ENCODE data around the gene RIMBP3C.
"Not testable (repeated sequence)": the region's sequence is repeated elsewhere in the genome, so short reads cannot be mapped to it uniquely, and the experiment has no call there.

DNA sequence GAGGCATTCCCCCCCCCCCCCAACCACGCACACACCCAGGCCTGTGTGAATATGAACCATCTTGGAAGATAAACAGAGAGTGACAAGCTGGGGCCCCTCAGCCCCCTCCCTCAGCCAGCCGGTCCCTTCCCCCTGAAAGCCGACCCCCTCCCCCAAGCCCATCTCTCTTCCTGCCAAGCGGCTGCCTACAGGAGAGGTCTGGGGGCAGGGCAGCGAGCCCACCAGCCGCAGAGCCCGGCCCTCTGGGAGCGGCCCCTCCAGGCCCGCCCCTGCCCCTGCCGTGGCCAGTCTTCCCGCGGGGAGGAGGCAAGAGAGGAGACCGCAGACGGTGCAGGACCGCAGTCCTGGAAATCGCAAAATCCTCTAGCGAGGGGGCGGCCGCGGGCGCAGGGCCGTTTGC lies 34.7 kb downstream of the RIMBP3C start:
- TF ChIP-seq, protein P1, sequence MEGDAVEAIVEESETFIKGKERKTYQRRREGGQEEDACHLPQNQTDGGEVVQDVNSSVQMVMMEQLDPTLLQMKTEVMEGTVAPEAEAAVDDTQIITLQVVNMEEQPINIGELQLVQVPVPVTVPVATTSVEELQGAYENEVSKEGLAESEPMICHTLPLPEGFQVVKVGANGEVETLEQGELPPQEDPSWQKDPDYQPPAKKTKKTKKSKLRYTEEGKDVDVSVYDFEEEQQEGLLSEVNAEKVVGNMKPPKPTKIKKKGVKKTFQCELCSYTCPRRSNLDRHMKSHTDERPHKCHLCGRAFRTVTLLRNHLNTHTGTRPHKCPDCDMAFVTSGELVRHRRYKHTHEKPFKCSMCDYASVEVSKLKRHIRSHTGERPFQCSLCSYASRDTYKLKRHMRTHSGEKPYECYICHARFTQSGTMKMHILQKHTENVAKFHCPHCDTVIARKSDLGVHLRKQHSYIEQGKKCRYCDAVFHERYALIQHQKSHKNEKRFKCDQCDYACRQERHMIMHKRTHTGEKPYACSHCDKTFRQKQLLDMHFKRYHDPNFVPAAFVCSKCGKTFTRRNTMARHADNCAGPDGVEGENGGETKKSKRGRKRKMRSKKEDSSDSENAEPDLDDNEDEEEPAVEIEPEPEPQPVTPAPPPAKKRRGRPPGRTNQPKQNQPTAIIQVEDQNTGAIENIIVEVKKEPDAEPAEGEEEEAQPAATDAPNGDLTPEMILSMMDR (IDR thresholded peaks at IDR 0.05; ENCODE audit: low read depth, low read length, poor library complexity, severe bottlenecking): not testable (repeated sequence)
- not testable (repeated sequence) for TF ChIP-seq EZH2phosphoT487 (IDR thresholded peaks at IDR 0.05; ENCODE audit: borderline replicate concordance, low read length)
